ENCODE data around the gene MIGA2. TPM values are rescaled to one million over a fixed set of nuclear protein-coding genes. Genes with fewer than 3 reads are reported as not detected.

Gene MIGA2
- total RNA-seq, 1 experiment from 2014 or later: 23.7 TPM

- peaks cover 4 to 17% of the 10 kb centered on the region in 2 experiments; a peak in 3 of 4 replicates for H3K4me1 ChIP-seq (ENCODE audit: control insufficient read depth in 1 of 2, insufficient read depth in 2 of 2, low read length in 2 of 2)
- DNase-seq (ENCODE audit: low read depth, low spot score) (no peak), ATAC-seq (no peak)
- ChIA-PET RAD21 (ENCODE audit: low non-redundant PET in 1 of 2, low total read pairs in 2 of 2, uncharacterized antibody in 2 of 2, unreplicated experiment in 2 of 2) (no interaction called here), CTCF (no interaction called here), POLR2A (no interaction called here)
- no peak overlapping the region for H3K4me2 ChIP-seq (ENCODE audit: low read length)
- H3K27ac ChIP-seq (ENCODE audit: low read depth, low read length): no peak overlapping the region
- no peaks in the 10 kb centered on the region for H4K20me1 ChIP-seq (ENCODE audit: insufficient read depth)
- no TSS peak for BruUV-seq (replicated peaks)
- TF ChIP-seq SP1 (IDR thresholded peaks at IDR 0.05; ENCODE audit: low read depth): no peak
- no peak for TF ChIP-seq POLR2A (IDR thresholded peaks at IDR 0.05; ENCODE audit: borderline replicate concordance, extremely low read depth, insufficient read depth, insufficient read length)
- no peak for TF ChIP-seq EGR1 (IDR thresholded peaks at IDR 0.05; ENCODE audit: low read depth)
- TF ChIP-seq, protein P1, sequence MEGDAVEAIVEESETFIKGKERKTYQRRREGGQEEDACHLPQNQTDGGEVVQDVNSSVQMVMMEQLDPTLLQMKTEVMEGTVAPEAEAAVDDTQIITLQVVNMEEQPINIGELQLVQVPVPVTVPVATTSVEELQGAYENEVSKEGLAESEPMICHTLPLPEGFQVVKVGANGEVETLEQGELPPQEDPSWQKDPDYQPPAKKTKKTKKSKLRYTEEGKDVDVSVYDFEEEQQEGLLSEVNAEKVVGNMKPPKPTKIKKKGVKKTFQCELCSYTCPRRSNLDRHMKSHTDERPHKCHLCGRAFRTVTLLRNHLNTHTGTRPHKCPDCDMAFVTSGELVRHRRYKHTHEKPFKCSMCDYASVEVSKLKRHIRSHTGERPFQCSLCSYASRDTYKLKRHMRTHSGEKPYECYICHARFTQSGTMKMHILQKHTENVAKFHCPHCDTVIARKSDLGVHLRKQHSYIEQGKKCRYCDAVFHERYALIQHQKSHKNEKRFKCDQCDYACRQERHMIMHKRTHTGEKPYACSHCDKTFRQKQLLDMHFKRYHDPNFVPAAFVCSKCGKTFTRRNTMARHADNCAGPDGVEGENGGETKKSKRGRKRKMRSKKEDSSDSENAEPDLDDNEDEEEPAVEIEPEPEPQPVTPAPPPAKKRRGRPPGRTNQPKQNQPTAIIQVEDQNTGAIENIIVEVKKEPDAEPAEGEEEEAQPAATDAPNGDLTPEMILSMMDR (IDR thresholded peaks at IDR 0.05 in 2 of 3, conservative IDR thresholded peaks at IDR 0.05 in 1 of 3; ENCODE audit: borderline replicate concordance in 1 of 3, insufficient read depth in 1 of 3, low read depth in 2 of 3, low read length in 2 of 3): no peak
- no peak for TF ChIP-seq ZFX (IDR thresholded peaks at IDR 0.05)
- no peak for TF ChIP-seq YY1 (IDR thresholded peaks at IDR 0.05; ENCODE audit: extremely low read depth, insufficient replicate concordance, low read depth, low read length)
- no peak for TF ChIP-seq EZH2phosphoT487 (IDR thresholded peaks at IDR 0.05; ENCODE audit: borderline replicate concordance)
- TF ChIP-seq SRF (IDR thresholded peaks at IDR 0.05; ENCODE audit: low read depth): no peak
- H3K9me3 ChIP-seq (ENCODE audit: control insufficient read depth in 1 of 2, insufficient read depth in 1 of 2, low read depth in 1 of 2, low read length in 2 of 2): no peaks in the 10 kb centered on the region
- no peak overlapping the region for H3K4me3 ChIP-seq (replicated peaks in 1 of 2; ENCODE audit: low read depth in 1 of 2, low read length in 2 of 2)
- no peaks in the 10 kb centered on the region for H3K27me3 ChIP-seq (ENCODE audit: insufficient read depth, low read length)
- H3K36me3 ChIP-seq (ENCODE audit: control insufficient read depth in 1 of 2, insufficient read depth in 2 of 2, low read length in 2 of 2): peaks cover 0 to 4% of the 10 kb centered on the region in 2 experiments; a peak in 1 of 4 replicates
- H2AFZ ChIP-seq (ENCODE audit: low read depth, low read length, poor library complexity, severe bottlenecking): no peak overlapping the region
- H3K9me2 ChIP-seq (ENCODE audit: insufficient read depth): no peaks in the 10 kb centered on the region
- intact Hi-C loops (cut with micrococcal nuclease): no loop called here
- no peak overlapping the region for H3K9ac ChIP-seq (ENCODE audit: low read length)
- no peaks in the 10 kb centered on the region for H3K79me2 ChIP-seq (ENCODE audit: insufficient read depth, low read length)
Observed at GRCh38 chr9:129060991-129061390, 24.6 kb downstream of the MIGA2 start.

DNA sequence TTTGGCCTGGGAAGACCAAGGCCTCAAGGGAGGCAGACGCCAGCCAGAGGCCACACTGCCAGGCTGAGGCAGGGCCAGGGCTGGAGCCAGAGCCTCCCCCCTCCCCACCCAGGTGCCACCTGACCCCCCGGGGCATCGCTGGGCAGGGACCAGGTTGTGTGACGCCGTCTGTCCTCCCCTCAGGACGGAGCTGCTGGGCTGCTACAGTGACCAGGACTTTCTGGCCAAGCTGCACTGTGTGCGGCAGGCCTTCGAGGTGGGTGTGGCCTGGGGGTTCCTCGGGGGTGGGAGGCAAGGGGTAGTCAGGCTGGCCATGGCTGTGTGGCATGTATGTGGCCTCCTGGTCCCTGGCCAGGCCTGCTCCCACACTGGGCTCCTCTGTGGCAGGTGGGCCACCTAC lies 26.6 kb downstream of the MIGA2 start:
- Histone ChIP-seq H3K9ac (ENCODE audit: low read length) (no peak overlapping the region), H3K36me3 (ENCODE audit: control insufficient read depth in 1 of 2, insufficient read depth in 2 of 2, low read length in 2 of 2) (0 out of 4 replicates have a peak, but pooled peaks cover 0 to 4% of the 10 kb centered on the region in 2 experiments), H3K4me1 (ENCODE audit: control insufficient read depth in 1 of 2, insufficient read depth in 2 of 2, low read length in 2 of 2) (peaks cover 4 to 17% of the 10 kb centered on the region in 2 experiments; a peak in 3 of 4 replicates), H3K9me2 (ENCODE audit: insufficient read depth) (no peaks in the 10 kb centered on the region), H2AFZ (ENCODE audit: low read depth, low read length, poor library complexity, severe bottlenecking) (no peak overlapping the region), H3K27me3 (ENCODE audit: insufficient read depth, low read length) (no peaks in the 10 kb centered on the region), H3K4me2 (ENCODE audit: low read length) (no peak overlapping the region), H3K79me2 (ENCODE audit: insufficient read depth, low read length) (no peaks in the 10 kb centered on the region), H3K4me3 (replicated peaks in 1 of 2; ENCODE audit: low read depth in 1 of 2, low read length in 2 of 2) (no peak overlapping the region), H3K9me3 (ENCODE audit: control insufficient read depth in 1 of 2, insufficient read depth in 1 of 2, low read depth in 1 of 2, low read length in 2 of 2) (no peaks in the 10 kb centered on the region), H3K27ac (ENCODE audit: low read depth, low read length) (no peak overlapping the region), H4K20me1 (ENCODE audit: insufficient read depth) (no peaks in the 10 kb centered on the region)
- DNase-seq (ENCODE audit: low read depth, low spot score) (no peak), ATAC-seq (no peak)
- intact Hi-C loops (cut with micrococcal nuclease): no loop called here
- no TSS peak for BruUV-seq (replicated peaks)
- TF ChIP-seq SRF (IDR thresholded peaks at IDR 0.05; ENCODE audit: low read depth) (no peak), SP1 (IDR thresholded peaks at IDR 0.05; ENCODE audit: low read depth) (no peak), EZH2phosphoT487 (IDR thresholded peaks at IDR 0.05; ENCODE audit: borderline replicate concordance) (no peak), SIN3A (IDR thresholded peaks at IDR 0.05; ENCODE audit: low read depth) (no peak), ZNF274 (IDR thresholded peaks at IDR 0.05; ENCODE audit: low read depth, low read length) (no peak), ZFX (IDR thresholded peaks at IDR 0.05) (no peak), ELF1 (IDR thresholded peaks at IDR 0.05; ENCODE audit: borderline replicate concordance, low read depth) (no peak), RAD21 (IDR thresholded peaks at IDR 0.05; ENCODE audit: low read depth) (no peak), CBX3 (IDR thresholded peaks at IDR 0.05; ENCODE audit: low read depth) (no peak), REST (IDR thresholded peaks at IDR 0.05; ENCODE audit: low read depth) (no peak)
- POLR2A ChIA-PET: no interaction called here
- RAD21 ChIA-PET (ENCODE audit: low non-redundant PET in 1 of 2, low total read pairs in 2 of 2, uncharacterized antibody in 2 of 2, unreplicated experiment in 2 of 2): no interaction called here
- CTCF ChIA-PET: no interaction called here
